AG09309 (cell line): ENCODE measurements around the gene APCDD1L.

Experiments
- DNase-seq: peaks from one replicate; pipeline ENCODE4 v3.0.0-alpha.2; 2010; ENCODE audit warnings: low read depth
- H3K4me3 ChIP-seq: 2 replicates; pipeline ENCODE4 v1.5.1; 2011; ENCODE audit warnings: mild to moderate bottlenecking, low read depth, low read length, moderate library complexity; ENCODE audit not compliant: control insufficient read depth
- TF ChIP-seq, protein P1 (sequence below): IDR thresholded peaks from 2 replicates; pipeline ENCODE4 v1.5.1; 2011; ENCODE audit warnings: mild to moderate bottlenecking, low read depth, low read length, inconsistent platforms; ENCODE audit not compliant: insufficient read depth, control insufficient read depth; ENCODE audit errors: missing control alignments

APCDD1L gene

DNA sequence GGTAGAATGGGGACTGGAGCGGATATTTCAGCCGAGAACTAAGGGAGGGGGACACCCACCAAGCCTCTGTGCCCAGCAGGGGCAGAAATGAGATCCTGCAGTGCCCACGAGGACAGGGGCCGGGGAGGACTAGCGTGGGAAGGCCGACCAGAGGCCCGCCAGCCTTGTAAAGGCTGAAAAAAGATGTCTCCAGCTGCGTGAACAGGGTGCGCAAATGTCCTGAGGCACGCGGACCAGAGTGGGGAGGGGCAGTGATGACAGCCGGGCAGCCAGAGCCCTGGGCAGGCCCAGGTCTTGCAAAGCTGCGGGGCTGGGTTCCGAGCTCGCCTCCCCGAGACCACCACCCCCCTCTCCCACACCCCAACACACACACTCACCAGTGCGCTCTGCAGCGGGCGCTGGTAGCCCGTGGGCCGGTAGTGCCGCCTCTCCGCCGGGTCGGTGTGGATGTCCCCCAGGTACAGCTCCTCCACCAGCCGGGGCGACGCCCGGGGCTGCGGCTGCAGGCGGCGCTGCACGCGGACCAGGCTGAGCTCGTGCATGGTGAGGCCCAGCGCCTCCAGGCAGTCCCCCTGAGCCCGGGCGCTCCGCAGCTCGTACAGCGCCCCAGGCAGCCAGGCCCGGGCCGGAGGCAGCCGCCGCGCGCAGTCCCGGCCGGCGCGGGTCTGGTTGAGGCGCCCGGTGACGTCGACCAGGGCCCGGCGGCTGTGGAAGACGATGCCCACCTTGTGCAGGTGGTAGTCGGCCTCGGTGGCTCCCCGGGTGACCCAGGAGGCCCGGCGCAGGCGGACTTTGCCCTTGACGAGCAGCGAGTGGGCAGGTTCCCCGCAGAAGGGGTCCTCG, 48.2 kb downstream of the APCDD1L start:
- TF ChIP-seq, protein P1, sequence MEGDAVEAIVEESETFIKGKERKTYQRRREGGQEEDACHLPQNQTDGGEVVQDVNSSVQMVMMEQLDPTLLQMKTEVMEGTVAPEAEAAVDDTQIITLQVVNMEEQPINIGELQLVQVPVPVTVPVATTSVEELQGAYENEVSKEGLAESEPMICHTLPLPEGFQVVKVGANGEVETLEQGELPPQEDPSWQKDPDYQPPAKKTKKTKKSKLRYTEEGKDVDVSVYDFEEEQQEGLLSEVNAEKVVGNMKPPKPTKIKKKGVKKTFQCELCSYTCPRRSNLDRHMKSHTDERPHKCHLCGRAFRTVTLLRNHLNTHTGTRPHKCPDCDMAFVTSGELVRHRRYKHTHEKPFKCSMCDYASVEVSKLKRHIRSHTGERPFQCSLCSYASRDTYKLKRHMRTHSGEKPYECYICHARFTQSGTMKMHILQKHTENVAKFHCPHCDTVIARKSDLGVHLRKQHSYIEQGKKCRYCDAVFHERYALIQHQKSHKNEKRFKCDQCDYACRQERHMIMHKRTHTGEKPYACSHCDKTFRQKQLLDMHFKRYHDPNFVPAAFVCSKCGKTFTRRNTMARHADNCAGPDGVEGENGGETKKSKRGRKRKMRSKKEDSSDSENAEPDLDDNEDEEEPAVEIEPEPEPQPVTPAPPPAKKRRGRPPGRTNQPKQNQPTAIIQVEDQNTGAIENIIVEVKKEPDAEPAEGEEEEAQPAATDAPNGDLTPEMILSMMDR = no peak
- H3K4me3 ChIP-seq = no peak overlapping the region
- no peak for DNase-seq

DNA sequence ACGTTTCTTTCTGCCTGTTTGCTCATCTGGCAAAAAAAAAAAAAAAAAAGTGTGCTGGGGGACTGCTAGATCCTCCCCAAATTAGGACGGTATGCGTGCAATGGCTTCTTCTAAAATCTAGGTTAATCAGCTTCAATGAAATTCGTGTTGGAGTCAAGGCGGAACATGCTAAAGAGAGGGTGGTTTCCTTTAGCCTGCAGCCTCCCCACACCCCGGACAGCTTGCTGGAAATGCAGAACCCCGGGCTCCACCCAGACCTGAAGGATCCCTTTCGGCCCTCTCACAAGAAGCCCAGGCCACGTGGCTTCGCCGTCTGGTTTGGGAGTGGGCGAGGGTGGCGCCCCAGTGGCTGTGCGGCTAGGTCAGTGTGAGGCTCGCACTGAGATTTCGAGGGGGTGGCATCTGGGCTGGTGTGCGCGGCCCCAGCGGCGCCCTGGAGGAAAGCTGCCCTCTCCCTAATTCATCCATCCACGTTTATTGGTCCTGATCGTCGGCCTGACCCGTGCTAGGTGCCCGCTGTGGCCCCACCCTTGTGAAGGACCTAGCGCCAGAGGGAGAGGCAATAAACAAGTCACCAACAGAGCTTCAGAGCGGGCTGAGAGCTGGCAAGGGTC, 49.0 kb downstream of the APCDD1L start:
- DNase-seq = no peak
- no peak overlapping the region for H3K4me3 ChIP-seq
- TF ChIP-seq, protein P1 = no peak

DNA sequence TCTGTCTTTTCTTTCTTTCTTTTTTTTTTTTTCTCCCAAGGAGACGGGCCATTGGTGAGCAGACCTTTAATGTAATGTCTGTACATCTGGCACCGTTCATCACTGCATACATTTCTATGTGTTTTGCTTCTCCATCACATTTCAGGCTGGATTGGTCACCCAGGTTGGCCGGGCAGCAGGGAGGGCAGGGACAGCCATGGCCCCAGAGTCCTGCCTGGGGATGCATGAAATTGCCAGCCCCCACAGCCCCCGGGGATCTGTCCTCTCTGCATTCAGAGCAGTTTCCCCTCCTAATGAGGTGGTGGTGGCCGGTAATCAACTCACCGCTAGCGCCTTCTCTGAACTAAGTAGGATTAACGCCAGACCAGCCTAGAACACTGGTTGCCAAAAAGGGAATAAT, 50.4 kb downstream of the APCDD1L start:
- DNase-seq = no peak
- H3K4me3 ChIP-seq = no peak overlapping the region
- TF ChIP-seq, protein P1 = no peak

DNA sequence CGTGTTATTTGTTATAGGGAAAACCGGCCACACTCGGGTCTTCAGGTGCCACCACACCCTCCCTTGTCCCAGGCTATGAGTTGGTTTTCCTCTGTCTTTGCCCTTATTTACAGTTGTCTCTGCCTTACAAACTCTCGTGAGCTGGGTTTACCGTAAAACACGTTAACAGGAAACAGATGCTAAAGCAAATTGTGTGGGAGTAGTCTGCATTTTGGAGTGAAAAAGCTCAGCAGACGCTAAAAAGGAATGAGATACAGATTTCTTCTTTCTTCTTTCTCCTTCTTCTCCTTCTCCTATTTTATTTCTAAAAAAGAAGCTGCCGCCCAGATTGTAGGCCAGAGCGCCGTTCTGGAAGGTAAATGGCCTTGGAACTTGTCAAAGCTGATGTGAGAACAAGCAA, 51.9 kb downstream of the APCDD1L start:
- no peak overlapping the region for H3K4me3 ChIP-seq
- DNase-seq = no peak
- TF ChIP-seq, protein P1 = no peak

DNA sequence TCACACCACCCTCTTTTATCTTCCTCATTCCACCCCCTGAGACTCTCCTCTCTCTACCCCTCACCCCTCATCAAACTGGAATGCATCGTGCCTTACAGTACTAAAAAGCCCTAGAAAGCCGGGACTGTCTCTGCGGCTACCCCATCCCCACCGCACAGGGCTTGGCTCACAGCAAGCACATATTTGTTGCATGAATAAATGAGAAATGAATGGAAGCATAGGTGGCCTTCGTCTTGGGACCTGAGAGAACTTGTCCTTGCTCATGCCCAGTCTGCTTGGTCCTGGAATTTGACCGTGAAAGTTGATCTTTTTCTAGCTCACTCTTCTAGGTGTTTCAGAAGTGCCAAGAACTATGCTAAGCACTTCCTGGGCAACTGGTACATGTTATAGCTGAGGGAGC, 53.3 kb downstream of the APCDD1L start:
- no peak for DNase-seq
- TF ChIP-seq, protein P1 = no peak
- H3K4me3 ChIP-seq = no peak overlapping the region

DNA sequence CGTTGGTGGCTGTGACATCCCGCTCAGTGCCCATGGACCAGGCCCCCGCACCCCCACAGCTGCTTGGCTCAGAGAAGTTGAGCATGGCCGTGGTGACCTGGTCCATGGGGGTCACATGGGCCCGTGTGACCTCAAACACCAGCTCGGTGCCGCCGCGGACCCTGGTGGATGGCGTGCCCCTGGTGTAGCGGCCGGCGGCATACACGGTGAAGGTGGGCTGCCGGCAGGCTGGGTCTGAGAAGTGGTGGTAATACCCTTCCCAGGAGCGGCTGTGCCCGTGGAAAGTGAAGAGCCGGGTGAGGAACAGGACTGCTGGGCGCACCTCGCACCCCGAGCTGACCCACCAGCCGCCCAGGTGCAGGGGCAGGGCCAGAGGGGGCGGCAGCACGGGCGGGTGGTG, 54.1 kb downstream of the APCDD1L start:
- TF ChIP-seq, protein P1 = no peak
- no peak for DNase-seq
- H3K4me3 ChIP-seq = no peak overlapping the region
